SU-DHL-6 (cell line): Measurements from ENCODE around the gene CLTCL1.

ENCODE experiments used
- CTCF ChIP-seq: fragments of 200-600 bp; sonication (generic); IDR thresholded peaks from one replicate; pipeline ENCODE4 v1.5.1; 2017; ENCODE audit warnings: antibody characterized with exemption, mild to moderate bottlenecking, low read length, moderate library complexity; ENCODE audit not compliant: insufficient read depth, poor library complexity, severe bottlenecking
- EZH2phosphoT487 ChIP-seq: fragments of 200-600 bp; sonication (generic), shearing (Covaris generic); conservative IDR thresholded peaks from 2 replicates; pipeline ENCODE4 v1.6.1; 2018; ENCODE audit warnings: mild to moderate bottlenecking, antibody characterized with exemption, low read length, moderate library complexity, mixed read lengths

- TF ChIP-seq CTCF, result no peak
- no peak for TF ChIP-seq EZH2phosphoT487
Measured at GRCh38 chr22:19178657-19179496, 112.6 kb downstream of the CLTCL1 start, which contains the start of gene SLC25A1.
